HG03139 (cell line): ENCODE data around the gene HSPE1.
"Not testable (repeated sequence)": the region's sequence is repeated elsewhere in the genome, so short reads cannot be mapped to it uniquely, and the experiment has no call there.

Experiments
- ATAC-seq: cut with Tn5 transposase; IDR thresholded peaks from one replicate; pipeline ENCODE4 v1.9.1; 2021; ENCODE audit not compliant: unreplicated experiment

The HSPE1 gene

GRCh38 chr2:197499594-197500502, at the start of gene HSPE1, which contains the start of gene HSPD1:
HSPE1 (plus strand) TSS chr2:197500379; CDS start chr2:197500437, 58 bp downstream.
HSPD1 (minus strand) TSS chr2:197499840; CDS start chr2:197498848, 992 bp downstream.
- peak; percentile 80 for ATAC-seq

- no peak for ATAC-seq
Observed at GRCh38 chr2:197450465-197450864, 49.7 kb upstream of the HSPE1 start.

GRCh38 chr2:197450935-197451358, 49.2 kb upstream of the HSPE1 start:
- not testable (repeated sequence) for ATAC-seq

- ATAC-seq: no peak
Observed at GRCh38 chr2:197452754-197453122, 47.4 kb upstream of the HSPE1 start.

- peak; percentile 94 for ATAC-seq
Observed at GRCh38 chr2:197453123-197453913, 46.9 kb upstream of the HSPE1 start, which contains the start of gene COQ10B. COQ10B (plus strand) TSS chr2:197453552; CDS start chr2:197453561, 9 bp downstream.

GRCh38 chr2:197453914-197454398, 46.2 kb upstream of the HSPE1 start:
- peak; percentile 21 for ATAC-seq

GRCh38 chr2:197454923-197455322, 45.3 kb upstream of the HSPE1 start:
- ATAC-seq: no peak

- no peak for ATAC-seq
Observed at GRCh38 chr2:197455428-197455827, 44.8 kb upstream of the HSPE1 start.

GRCh38 chr2:197460649-197461048, 39.5 kb upstream of the HSPE1 start:
- ATAC-seq: no peak

- ATAC-seq: no peak
Observed at GRCh38 chr2:197461057-197461456, 39.1 kb upstream of the HSPE1 start.

GRCh38 chr2:197464175-197464574, 36.0 kb upstream of the HSPE1 start:
- ATAC-seq: no peak

- no peak for ATAC-seq
Observed at GRCh38 chr2:197472166-197472565, 28.0 kb upstream of the HSPE1 start.

GRCh38 chr2:197477797-197478196, 22.4 kb upstream of the HSPE1 start:
- ATAC-seq: no peak

- no peak for ATAC-seq
Observed at GRCh38 chr2:197480165-197481036, 19.8 kb upstream of the HSPE1 start.

GRCh38 chr2:197484248-197484647, 15.9 kb upstream of the HSPE1 start:
- ATAC-seq: not testable (repeated sequence)

- ATAC-seq: no peak
Observed at GRCh38 chr2:197486175-197486574, 14.0 kb upstream of the HSPE1 start.

- ATAC-seq: no peak
Observed at GRCh38 chr2:197487385-197487784, 12.8 kb upstream of the HSPE1 start.

GRCh38 chr2:197495433-197496134, 4.6 kb upstream of the HSPE1 start:
- no peak for ATAC-seq

- no peak for ATAC-seq
Observed at GRCh38 chr2:197496695-197497094, 3.5 kb upstream of the HSPE1 start.

GRCh38 chr2:197497326-197497725, 2.9 kb upstream of the HSPE1 start:
- no peak for ATAC-seq
